ENCODE data around the gene ITPR3. TPM values are rescaled to one million over a fixed set of nuclear protein-coding genes. Genes with fewer than 3 reads are reported as not detected.

Gene ITPR3
- total and polyA plus RNA-seq, 2 of the 13 experiments (the other 11 are each of a cell fraction or from before 2014, with no cell fraction given), result 3.8 to 21.4 TPM

GRCh38 chr6:33589731-33590530 is 31.2 kb upstream of the ITPR3 start (continued):
- TF ChIP-seq ZFYVE20 (CRISPR knock-in tag; IDR thresholded peaks at IDR 0.05; ENCODE audit: borderline replicate concordance, low read depth), result no peak
- no peak for TF ChIP-seq ZNF709 (CRISPR knock-in tag; IDR thresholded peaks at IDR 0.05)
- TF ChIP-seq, protein P1, sequence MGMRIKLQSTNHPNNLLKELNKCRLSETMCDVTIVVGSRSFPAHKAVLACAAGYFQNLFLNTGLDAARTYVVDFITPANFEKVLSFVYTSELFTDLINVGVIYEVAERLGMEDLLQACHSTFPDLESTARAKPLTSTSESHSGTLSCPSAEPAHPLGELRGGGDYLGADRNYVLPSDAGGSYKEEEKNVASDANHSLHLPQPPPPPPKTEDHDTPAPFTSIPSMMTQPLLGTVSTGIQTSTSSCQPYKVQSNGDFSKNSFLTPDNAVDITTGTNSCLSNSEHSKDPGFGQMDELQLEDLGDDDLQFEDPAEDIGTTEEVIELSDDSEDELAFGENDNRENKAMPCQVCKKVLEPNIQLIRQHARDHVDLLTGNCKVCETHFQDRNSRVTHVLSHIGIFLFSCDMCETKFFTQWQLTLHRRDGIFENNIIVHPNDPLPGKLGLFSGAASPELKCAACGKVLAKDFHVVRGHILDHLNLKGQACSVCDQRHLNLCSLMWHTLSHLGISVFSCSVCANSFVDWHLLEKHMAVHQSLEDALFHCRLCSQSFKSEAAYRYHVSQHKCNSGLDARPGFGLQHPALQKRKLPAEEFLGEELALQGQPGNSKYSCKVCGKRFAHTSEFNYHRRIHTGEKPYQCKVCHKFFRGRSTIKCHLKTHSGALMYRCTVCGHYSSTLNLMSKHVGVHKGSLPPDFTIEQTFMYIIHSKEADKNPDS (CRISPR knock-in tag; IDR thresholded peaks at IDR 0.05), result no peak
- TF ChIP-seq IRF9 (CRISPR knock-in tag; IDR thresholded peaks at IDR 0.05; ENCODE audit: borderline replicate concordance), result 0 out of 2 replicates have a peak, but pooled peaks have one; percentile 2
- TF ChIP-seq, protein P2, sequence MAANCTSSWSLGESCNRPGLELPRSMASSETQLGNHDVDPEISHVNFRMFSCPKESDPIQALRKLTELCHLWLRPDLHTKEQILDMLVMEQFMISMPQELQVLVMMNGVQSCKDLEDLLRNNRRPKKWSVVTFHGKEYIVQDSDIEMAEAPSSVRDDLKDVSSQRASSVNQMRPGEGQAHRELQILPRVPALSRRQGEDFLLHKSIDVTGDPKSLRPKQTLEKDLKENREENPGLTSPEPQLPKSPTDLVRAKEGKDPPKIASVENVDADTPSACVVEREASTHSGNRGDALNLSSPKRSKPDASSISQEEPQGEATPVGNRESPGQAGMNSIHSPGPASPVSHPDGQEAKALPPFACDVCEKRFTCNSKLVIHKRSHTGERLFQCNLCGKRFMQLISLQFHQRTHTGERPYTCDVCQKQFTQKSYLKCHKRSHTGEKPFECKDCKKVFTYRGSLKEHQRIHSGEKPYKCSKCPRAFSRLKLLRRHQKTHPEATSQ (CRISPR knock-in tag; IDR thresholded peaks at IDR 0.05; ENCODE audit: borderline replicate concordance), result no peak
- peak; percentile 48; the same call in 1 of the 2 replicates for TF ChIP-seq ZNF792 (CRISPR knock-in tag; IDR thresholded peaks at IDR 0.05)
- peak; percentile 78; the same call in 1 of the 2 replicates for TF ChIP-seq NCOA2 (CRISPR knock-in tag; IDR thresholded peaks at IDR 0.05)
- no peak; the same call in 1 of the 2 replicates for TF ChIP-seq CHCHD3 (CRISPR knock-in tag; IDR thresholded peaks at IDR 0.05)
- no peak for TF ChIP-seq AHR (CRISPR knock-in tag; IDR thresholded peaks at IDR 0.05)
- 0 out of 2 replicates have a peak, but pooled peaks have one; percentile 65 for TF ChIP-seq TOE1 (CRISPR knock-in tag; IDR thresholded peaks at IDR 0.05)
- TF ChIP-seq SALL1 (CRISPR knock-in tag; IDR thresholded peaks at IDR 0.05), result peak; percentile 64
- no peak for TF ChIP-seq ZNF468 (CRISPR knock-in tag; IDR thresholded peaks at IDR 0.05)
- TF ChIP-seq ZNF776 (CRISPR knock-in tag; IDR thresholded peaks at IDR 0.05), result peak; percentile 83; the same call in 1 of the 2 replicates
- 0 out of 2 replicates have a peak, but pooled peaks have one; percentile 1 for TF ChIP-seq SATB2 (CRISPR knock-in tag; IDR thresholded peaks at IDR 0.05)
- peak; percentile 45; the same call in 1 of the 2 replicates for TF ChIP-seq ZNF607 (CRISPR knock-in tag; IDR thresholded peaks at IDR 0.05; ENCODE audit: borderline replicate concordance)
- peak; percentile 94 for TF ChIP-seq STAG1 (CRISPR knock-in tag; IDR thresholded peaks at IDR 0.05)
- TF ChIP-seq KAT7 (CRISPR knock-in tag; IDR thresholded peaks at IDR 0.05; ENCODE audit: borderline replicate concordance), result 0 out of 2 replicates have a peak, but pooled peaks have one; percentile 35
- TF ChIP-seq ZFP36L1 (CRISPR knock-in tag; IDR thresholded peaks at IDR 0.05), result 0 out of 2 replicates have a peak, but pooled peaks have one; percentile 28
- no peak for TF ChIP-seq TRAFD1 (CRISPR knock-in tag; IDR thresholded peaks at IDR 0.05; ENCODE audit: borderline replicate concordance)
- peak; percentile 60; the same call in 1 of the 2 replicates for TF ChIP-seq SKIL (CRISPR knock-in tag; IDR thresholded peaks at IDR 0.05; ENCODE audit: borderline replicate concordance)
- no peak for TF ChIP-seq ZMYM4 (CRISPR knock-in tag; IDR thresholded peaks at IDR 0.05)

Data from HepG2 (cell line).